Astrocyte (in vitro differentiated cells and primary cell): Measurements from ENCODE around the gene APOL6.

Experiments used
- CTCF ChIP-seq: IDR thresholded peaks from 2 replicates; pipeline ENCODE4 v1.5.1; 2011; ENCODE audit warnings: low read depth, mild to moderate bottlenecking, inconsistent platforms, low read length, moderate library complexity; ENCODE audit not compliant: insufficient read depth
- EZH2 ChIP-seq: IDR thresholded peaks from 2 replicates; pipeline ENCODE4 v1.6.1; 2012; ENCODE audit warnings: mild to moderate bottlenecking, low read length, inconsistent platforms; ENCODE audit not compliant: insufficient read depth

GRCh38 chr22:35614404-35614803 is 33.8 kb upstream of the APOL6 start:
- TF ChIP-seq CTCF (no peak), EZH2 (no peak)
